ENCODE measurements around the gene TMCC1.

DNA sequence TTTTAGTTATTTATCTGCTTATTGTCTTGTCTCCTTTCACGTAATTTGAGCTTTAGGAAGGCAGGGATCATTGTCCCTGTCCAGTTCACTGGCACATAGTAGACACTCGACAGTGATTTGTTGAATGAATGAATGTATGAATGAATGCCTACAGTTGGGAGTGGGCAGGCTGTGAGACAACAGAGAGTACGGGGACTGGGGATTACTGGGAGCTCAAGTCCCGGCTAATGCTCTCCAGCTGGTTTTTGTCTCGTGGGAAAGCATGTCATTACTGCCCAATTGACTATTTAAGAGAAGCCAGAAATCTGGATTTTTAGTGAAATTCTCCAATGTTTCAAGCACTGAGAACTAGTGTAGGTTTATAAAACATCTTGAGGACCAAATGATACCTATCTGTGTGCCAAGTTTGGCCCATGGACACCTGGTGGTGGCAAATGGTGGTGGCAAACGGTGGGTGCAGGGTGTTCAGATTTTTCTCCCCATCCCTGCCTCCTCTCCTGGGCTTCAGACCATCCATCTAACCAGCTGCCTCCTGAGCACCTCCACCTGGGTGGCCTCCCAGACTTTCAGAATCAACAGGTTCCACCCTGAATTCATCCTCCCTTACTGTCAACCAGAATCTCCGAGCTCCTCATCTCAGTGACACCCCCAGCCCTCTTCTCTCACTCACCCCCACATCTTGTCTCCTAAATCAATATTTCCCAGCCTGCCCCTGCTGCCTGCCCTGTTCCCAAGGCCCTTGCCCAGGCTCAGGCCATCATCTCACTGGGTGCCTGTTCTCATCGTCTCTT is 44.8 kb upstream of the TMCC1 start:
- TF ChIP-seq, protein P1, sequence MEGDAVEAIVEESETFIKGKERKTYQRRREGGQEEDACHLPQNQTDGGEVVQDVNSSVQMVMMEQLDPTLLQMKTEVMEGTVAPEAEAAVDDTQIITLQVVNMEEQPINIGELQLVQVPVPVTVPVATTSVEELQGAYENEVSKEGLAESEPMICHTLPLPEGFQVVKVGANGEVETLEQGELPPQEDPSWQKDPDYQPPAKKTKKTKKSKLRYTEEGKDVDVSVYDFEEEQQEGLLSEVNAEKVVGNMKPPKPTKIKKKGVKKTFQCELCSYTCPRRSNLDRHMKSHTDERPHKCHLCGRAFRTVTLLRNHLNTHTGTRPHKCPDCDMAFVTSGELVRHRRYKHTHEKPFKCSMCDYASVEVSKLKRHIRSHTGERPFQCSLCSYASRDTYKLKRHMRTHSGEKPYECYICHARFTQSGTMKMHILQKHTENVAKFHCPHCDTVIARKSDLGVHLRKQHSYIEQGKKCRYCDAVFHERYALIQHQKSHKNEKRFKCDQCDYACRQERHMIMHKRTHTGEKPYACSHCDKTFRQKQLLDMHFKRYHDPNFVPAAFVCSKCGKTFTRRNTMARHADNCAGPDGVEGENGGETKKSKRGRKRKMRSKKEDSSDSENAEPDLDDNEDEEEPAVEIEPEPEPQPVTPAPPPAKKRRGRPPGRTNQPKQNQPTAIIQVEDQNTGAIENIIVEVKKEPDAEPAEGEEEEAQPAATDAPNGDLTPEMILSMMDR (IDR thresholded peaks at IDR 0.05) = no peak
- no peak for TF ChIP-seq POLR2A (IDR thresholded peaks at IDR 0.05)
